GM12872 (cell line): ENCODE measurements around the gene TSTD2.
A peak's percentile ranks its signal among the peaks of the same experiment; 100 is the strongest.

Source experiments
- TF ChIP-seq, protein P1 (sequence below): IDR thresholded peaks from 3 replicates; pipeline ENCODE4 v1.5.1; 2011; ENCODE audit warnings: low read depth, mild to moderate bottlenecking, low read length, moderate library complexity; ENCODE audit not compliant: insufficient read depth

TSTD2 gene

DNA sequence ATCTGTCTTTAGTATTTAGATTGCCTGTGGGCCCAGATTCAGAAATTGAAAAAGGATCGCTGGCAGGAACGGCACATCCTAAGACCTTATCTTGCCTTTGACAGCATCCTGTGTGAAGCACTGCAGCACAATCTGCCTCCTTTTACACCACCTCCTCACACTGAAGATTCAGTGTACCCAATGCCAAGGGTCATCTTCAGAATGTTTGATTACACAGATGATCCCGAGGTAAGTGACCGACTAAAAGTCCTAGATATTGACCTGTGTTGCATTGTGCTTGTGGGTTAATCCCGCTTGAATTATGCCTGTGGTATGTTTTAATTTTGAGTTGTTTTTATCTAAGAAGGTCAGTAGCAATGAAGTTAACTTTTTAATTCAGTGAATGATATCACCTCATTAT, 14.8 kb upstream of the TSTD2 start:
- TF ChIP-seq, protein P1, sequence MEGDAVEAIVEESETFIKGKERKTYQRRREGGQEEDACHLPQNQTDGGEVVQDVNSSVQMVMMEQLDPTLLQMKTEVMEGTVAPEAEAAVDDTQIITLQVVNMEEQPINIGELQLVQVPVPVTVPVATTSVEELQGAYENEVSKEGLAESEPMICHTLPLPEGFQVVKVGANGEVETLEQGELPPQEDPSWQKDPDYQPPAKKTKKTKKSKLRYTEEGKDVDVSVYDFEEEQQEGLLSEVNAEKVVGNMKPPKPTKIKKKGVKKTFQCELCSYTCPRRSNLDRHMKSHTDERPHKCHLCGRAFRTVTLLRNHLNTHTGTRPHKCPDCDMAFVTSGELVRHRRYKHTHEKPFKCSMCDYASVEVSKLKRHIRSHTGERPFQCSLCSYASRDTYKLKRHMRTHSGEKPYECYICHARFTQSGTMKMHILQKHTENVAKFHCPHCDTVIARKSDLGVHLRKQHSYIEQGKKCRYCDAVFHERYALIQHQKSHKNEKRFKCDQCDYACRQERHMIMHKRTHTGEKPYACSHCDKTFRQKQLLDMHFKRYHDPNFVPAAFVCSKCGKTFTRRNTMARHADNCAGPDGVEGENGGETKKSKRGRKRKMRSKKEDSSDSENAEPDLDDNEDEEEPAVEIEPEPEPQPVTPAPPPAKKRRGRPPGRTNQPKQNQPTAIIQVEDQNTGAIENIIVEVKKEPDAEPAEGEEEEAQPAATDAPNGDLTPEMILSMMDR: no peak

DNA sequence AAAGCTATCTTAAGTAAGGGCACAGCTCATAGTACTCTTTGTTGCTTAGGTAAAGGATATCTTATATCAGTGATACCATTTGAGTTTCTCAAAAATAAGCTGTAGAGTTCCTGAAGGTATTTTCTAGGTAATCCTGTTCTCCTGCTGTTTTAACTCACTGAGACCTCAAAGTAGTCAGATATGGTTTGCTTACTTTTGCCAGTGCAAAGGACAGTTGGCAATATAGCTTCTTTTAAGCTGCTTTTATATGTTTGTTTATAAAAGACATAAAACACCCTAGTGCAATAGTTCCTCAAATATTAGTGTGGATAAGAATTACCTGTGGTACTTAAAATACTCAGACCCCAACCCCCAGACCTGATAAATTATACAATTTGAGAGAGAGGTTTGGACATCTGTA, 12.6 kb upstream of the TSTD2 start:
- TF ChIP-seq, protein P1: no peak

DNA sequence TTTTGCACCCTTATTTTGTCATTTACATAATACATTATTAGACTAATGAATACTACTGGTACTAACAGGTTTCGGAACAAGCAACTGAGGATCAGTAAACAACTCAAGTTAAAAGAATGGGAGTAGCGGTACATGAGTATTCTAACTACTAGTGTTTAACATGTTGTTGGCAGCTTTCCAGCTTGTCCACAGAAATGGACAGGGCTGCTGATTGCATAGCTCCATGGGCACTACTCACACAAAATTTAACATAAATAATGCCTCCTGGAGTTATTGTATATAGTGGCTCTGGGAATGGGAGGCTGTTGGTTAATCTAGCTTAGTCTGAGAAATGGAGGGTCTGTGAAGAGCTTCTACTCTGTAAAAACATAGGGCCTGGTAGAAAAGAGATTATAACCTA, 7.2 kb upstream of the TSTD2 start:
- TF ChIP-seq, protein P1: no peak

DNA sequence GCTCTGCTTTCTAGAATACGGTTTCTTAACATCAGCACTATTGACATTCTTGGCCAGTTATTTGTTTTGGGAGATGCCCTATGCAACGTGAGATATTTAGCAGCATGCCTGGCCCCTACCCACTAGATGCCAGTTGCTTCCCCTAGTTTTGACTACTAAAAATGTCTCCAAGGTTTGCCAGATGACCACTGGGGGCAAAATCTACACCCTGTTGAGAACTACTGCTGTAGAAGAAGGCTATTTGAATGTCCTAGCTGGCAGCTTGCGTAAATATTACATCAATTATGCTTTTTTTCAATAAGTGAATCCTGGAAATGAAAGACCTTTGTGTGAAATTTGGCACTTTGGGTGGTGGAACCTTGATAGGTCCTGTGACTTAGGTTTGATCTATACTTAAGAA, 5.5 kb upstream of the TSTD2 start:
- TF ChIP-seq, protein P1: peak; percentile 44; the same call in 2 of the 3 replicates

DNA sequence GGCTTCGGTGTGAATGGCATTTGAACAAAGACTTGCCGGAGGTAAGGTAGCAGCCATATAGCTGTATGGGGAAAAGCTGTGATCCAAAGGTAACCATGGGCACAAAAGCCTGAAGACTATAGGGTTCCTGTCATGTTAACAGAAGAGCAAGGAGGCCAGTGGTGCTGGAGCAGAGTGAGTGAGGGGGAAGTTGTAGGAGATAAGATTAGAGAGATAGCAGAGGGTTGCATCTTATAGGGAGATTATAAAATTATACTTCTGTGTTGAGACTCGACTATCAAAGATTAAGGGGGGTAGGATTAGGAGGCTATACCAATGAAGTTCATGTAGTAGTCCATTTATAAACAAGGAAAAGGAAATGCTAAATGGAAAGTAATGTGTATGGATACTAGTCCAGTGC, 3.7 kb upstream of the TSTD2 start:
- TF ChIP-seq, protein P1: no peak

DNA sequence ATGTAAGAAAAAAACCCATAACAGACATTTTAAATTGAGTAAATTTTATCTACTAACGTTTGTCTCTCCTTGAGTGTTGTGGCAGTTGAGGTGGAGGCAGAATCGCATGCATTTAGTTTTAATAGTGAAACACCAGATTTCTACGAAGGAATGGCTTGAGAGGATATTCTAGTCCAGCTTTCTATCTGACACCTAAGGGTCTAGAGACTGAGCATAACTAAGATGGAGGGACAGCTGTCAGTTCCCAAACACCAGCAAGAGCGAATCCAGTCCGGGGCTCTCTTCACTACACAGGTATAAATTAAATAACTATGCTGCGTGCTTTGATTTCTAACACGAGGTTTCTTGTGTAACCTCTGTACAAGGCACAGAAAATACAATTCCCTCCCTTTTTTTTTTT, 1.9 kb upstream of the TSTD2 start:
- TF ChIP-seq, protein P1: no peak

DNA sequence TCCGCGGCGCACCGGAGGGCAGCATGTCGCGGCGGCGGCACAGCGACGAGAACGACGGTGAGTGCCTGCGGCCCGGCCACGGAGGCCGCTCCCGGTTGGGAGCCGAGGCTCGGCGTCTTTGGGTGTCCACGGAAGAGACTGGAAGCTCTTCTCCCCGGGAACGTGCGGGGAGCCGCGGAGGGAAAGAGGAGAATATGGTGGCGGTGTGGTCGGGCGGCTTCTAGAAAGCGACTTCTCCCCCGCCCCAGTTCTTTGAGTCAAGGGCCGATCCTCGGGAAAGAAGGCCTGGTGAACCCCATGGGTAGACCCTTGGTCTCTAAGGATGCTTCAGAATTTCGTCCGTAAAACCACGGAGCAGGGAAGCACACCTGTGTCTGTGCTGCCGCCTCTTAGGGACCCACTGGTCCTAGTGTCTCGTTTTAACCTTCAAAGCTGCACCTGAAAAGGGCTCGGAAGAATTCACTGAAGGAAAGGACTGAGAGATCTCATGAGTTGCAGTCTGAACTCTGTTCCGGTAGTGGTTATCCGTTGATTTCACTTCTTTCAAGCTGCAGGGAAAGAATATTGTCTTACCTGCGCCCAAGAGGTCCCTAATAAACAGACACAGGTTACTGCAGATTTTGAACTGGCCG, 807 bp upstream of the TSTD2 start:
- TF ChIP-seq, protein P1: no peak
